ELF-1 (cell line): ENCODE results near the gene IGFBP6.
A peak's percentile ranks its signal among the peaks of the same experiment; 100 is the strongest.

Source experiments
- DNase-seq: peaks from one replicate; pipeline ENCODE4 v3.0.0-alpha.2; 2016; ENCODE audit warnings: low read depth, low spot score

The IGFBP6 gene

DNA sequence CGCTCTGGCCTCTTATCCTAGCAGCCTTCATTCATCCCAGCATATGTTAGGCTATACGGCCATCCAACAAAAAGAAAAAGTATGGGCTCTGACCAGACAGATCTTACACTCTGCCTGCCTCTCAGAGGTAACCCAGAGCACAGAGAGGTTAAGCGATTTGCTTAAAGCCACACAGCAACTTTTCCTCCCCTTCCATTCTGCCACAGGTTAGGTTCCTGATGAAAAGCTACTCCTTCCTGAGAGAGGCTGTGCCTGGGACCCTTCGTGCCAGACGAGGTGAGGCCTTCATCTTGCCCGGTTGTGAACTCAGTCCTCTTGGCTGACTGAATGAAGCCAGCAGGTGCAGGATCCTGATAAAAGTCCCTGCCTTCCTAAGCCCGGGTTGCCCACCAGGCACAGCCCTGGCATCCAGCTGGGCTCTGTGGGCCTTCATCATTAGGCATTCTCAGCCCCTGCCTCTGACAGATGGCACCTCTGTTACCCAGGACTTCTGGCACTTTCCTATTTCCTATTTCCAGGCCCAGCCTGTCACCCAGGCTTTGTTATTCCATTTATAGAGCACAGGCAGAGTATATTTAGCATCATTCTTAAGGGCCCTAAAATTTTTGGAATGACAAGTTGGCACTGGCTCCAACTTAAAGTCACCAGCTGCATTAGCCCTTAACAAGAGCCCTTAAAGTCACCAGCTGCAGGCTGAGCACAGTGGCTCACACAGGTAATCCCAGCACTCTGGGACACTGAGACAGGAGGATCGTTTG lies 18.6 kb downstream of the IGFBP6 start:
- no peak for DNase-seq

DNA sequence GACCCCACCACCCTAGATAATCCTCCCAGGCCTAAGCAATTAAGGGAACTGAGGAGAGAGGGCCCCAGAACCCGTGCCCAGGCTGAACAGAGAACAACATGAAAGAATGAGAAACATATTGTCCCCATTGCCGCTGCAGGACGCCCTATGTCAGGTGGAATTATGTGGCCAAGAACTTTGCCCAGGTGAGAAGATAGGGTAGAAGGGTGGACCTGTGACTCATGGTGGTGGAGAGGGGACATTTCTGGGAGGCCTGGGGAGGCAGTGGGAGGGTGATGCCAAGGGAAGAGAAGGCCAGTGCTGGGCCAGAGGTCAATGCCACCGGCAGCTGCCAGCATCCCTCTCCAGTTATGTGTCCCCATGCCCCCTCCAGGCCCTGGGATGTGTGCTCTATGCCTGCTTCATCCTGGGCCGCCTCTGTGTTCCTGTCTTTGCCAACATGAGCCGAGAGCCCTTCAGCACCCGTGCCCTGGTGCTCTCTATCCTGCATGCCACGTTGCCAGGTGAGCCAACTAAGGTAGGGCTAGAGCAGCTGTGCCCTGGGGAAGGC lies 21.4 kb downstream of the IGFBP6 start:
- DNase-seq: no peak

DNA sequence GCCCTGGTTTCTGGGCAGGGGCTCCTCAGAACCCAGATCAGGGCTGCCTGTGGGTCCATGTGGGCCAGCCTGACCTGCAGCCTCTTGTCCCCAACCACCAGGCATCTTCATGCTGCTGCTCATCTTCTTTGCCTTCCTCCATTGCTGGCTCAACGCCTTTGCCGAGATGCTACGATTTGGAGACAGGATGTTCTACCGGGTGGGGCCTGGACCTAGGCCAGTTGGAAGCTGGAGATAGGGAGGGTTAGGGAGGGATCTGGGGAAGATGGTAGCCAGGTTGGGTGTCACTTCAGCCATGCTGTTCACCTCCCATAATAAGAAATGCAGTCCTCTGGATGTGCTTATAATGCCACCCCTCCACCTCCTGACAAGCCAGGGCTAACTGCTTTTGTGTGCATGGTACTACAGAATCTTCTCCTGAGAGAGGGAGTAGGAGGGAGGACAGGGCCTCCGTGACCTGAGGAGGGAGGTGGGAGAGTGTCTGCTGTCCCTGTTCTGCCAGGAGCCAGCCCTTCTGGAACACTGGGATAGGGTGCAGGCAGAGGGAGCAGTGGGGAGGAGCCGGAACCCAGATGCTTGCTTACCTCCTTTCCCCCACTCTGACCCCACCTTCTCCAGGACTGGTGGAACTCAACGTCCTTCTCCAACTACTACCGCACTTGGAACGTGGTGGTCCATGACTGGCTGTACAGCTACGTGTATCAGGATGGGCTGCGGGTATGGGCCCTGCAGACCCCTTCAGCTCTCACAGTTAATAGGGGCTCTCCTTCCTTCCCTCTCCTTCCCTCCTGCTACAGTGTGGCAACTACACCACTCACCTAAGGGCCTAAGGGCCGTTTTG lies 23.4 kb downstream of the IGFBP6 start:
- DNase-seq: no peak

DNA sequence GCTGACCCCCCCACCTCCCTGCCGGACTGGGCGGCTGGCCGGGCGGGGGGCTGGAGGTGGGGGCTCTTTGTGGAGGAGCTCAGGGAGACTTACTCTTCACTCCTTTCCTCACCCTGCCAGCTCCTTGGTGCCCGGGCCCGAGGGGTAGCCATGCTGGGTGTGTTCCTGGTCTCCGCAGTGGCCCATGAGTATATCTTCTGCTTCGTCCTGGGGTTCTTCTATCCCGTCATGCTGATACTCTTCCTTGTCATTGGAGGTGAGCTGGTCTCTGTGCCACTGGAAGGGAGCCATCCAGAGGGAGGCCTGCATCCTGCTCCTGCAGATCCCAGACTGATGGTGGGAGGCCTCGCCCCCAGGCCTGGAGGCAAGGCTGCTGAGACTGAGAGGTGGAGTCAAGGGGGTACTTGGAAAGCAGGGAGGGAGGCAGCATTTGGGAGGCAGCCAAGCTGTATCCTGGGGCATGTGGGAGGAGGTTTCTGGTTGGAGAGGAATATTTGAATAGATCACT lies 25.5 kb downstream of the IGFBP6 start:
- DNase-seq: peak; percentile 36

DNA sequence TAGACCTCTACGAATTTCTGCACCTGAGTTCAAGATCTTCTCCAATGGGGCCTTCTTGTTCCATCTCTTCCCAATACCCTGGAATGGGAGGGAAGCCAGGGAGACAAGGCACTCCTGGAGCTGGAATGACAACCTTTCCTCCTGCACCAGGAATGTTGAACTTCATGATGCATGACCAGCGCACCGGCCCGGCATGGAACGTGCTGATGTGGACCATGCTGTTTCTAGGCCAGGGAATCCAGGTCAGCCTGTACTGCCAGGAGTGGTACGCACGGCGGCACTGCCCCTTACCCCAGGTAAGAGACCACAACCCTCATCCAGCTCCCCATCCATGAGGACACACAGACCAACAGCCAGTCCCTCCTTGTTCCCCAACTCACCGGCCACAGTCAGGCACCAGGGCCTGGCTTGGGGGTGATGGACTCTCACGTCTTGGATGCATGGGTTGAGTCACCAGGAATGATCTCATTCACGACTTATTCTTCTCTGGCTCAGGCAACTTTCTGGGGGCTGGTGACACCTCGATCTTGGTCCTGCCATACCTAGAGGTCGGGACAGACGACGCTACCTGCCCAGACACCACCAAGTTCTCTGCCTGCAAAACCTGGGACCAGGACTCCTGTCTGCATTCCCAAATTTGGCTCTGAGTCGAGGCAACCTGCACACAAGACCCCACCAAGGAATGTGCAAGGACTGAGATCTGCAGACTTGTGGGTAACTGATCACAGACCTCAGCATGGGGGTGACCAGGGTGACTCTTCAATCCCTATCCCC lies 26.3 kb downstream of the IGFBP6 start:
- no peak for DNase-seq

DNA sequence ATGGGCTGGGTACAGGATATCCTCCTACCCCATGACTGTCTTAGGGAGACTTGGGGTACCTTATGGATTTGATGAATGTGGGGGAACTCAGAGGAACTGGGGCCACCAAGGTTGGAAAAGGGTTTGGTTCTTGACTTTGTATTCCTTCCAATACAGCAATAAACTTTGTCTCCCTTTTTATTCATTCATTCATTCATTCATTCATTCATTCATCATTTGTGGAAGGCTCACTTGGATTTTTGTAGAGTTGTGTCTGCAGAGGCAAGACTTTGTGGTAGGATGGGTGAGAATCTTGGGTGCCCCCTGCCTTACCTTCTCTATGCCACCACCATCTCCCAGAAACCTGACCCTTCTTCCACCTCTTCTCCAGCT lies 26.9 kb downstream of the IGFBP6 start:
- DNase-seq: no peak

DNA sequence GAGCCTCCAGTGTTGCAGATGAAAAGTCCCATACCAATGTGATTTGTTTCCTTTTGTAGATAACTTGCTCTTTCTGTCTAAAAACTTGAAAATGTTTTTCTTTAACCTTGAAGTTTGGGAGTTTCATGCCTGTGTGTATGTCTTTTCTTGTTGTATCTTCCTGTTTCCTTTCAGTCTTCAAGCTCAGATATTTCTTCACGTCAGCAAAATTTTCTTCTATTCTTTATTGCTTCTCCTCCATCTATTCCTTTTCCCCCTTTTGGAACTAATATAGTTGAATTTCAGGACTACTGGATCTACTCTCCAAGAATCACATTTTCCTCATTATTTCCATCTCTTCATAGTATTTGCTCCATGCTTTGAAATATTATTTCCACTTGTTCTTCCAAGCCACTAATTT lies 29.7 kb downstream of the IGFBP6 start:
- no peak for DNase-seq

DNA sequence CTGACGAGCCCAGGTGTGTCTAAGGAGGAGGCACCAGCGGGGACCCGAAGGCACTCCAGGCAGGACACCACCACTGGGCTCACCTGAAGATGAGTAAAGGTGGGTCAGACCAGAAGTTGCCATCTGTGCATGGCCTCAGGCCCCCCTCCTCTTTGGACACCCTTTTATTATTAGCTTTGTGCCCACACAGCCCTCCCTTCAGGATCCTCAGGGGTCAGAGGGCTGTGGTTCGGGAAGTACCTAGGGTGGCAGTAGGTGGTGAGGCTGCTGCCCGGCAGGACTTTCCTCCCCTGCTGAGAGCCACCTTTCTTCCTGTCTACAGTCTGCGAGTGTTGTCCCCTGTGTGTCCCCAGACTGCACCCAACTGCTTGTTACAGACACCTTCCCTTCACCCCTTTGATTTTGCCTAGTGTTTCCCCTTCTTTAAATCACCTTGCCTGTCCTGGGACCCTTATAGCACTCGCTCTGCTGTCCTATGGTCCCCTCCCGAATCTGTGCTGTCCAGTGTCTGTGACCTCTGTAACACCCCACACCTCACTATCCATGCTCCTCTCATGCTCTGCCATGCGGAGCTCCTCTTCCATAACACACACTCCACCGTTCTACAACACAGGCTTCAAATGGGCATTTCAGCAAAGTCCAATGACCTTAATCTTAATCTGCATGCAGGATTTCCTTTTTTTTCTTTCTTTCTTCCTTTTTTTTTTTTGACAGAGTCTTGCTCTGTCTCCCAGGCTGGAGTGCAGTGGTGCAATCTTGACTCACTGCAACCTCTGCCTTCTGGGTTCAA lies 31.5 kb downstream of the IGFBP6 start:
- DNase-seq: no peak

DNA sequence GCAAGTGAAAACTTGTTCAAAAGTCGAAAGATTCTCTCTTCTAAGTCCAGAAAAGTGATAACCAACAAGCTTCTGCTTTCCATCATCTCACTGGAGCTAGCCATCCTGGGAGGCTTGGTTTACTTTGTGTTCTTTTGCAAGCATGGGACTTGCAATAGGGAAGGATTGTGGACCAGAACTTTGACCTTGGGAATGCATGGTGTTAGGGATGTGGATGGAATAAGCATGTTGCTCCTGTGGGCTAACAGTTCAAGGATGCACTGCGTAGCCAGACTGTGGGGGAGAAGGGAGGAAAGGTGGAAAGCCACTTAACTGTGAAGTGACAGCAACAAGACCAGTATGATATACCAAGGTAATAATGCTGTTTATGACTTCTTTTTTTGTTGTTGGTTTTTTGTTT lies 34.4 kb downstream of the IGFBP6 start:
- DNase-seq: no peak

DNA sequence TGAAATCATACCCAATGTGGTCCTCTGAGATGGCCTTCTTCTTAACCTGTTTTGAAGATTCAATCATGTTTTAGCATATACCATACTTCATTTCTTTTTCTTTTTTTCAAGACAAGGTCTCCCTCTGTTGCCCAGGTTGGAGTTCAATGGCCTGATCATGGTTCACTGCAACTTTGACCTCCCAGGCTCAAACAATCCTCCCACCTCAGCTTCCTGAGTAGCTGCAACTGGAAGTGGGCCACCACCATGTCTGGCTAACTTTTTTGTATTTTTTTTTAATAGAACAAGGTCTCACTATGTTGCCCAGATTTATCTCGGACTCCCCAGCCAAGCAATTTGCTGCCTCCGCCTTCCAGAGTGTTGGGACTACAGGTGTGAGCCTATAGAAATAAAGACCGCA lies 36.3 kb downstream of the IGFBP6 start:
- DNase-seq: no peak

DNA sequence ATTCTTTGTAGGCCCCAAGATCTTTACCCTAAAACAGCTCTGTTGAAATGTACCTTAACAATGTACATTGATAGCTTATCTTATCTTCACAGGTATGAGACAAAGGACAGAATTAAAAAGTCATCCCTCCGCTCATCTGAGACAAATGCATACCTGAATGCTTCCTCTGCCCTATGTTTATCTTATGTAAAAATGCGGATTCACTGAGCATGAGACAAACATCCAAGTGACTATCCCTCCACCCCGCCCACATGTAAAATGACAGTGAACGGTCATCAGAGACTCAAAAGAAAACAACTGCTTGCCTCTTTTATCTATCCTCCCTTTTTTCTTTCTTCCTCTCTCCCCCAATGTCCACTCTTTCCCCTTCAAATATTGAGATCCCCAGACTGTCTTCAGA lies 45.9 kb downstream of the IGFBP6 start:
- DNase-seq: no peak

DNA sequence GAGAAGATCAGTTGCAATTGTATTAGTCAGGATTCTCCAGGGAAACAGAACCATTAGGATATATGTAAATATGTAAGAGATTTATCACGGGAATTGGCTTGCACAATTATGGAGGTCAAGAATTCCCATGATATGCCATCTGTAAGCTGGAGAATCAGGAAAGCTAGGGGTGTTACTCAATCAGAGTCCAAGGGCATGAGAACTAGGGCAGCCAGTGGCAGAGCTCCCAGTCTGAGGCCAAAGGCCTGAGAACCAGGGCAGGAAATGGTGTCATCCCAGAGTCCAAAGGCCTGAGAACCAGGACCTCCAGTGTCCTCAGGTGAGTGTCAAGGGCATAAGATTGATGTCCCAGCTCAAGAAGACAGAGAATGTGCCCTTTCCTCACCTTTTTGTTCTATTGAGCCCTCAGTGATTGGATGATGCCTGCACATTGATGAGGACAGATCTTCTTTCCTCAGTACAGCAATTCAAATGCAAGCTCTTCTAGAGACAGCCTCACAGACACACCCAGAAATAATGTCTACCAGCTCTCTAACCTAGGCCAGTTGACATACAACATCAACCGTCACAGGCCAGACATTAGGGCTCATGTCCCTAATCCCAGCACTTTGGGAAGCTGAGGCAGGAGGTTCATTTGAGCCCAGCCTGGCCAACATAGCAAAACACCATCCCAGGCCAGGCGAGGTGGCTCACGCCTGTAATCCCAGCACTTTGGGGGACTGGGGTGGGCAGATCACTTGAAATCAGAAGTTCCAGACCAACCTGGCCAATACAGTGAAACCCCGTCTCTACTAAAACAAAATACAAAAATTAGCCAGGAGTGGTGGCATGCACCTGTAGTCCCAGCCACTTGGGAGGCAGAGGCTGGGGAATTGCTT lies 48.2 kb downstream of the IGFBP6 start:
- no peak for DNase-seq

DNA sequence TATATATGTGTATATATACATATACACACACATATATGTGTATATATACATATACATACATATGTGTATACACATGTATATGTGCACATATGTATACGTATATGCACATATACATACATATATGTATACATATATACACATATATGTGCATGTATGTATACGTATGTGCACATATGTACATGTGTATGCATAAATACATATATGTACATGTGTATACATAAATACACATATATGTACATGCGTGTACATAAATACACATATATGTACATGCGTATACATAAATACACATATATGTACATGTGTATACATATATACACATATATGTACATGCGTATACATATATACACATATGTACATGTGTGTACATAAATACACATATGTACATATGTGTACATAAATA lies 49.7 kb downstream of the IGFBP6 start:
- DNase-seq: no peak

DNA sequence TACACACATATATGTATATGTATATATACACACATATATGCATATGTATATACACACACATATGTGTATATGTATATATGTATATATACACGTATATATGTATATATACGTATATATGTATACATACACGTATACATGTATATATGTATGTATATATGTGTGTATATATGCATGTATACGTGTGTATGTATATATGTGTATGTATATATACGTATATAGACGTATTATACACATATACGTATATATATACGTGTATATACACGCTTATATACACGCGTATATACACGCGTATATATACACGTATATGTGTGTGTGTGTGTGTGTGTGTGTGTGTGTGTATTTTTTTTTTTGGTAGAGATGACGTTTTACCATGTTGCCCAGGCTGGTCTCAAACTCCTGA lies 50.2 kb downstream of the IGFBP6 start:
- no peak for DNase-seq

DNA sequence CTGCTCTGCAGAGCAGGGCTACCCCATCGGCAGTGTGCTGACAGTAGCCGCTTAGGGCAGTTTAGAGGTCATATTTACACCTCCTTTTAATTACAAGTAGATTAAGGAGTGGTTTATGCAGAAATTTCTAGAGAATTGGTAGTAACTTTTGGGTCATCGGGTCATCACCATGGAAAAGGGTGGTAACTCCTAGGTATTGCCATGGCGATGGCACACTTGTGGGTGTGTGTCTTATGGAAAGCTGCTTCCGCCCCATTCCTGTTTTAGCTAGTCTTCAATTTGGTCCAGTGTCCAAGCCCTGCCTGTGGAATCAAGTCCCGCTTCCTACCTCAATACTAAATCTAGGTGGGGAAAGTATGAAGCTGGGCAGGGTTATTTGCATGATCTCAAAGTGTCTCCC lies 53.6 kb downstream of the IGFBP6 start:
- DNase-seq: no peak
